Smooth muscle cell (in vitro differentiated cells): ENCODE results near the gene RHOBTB1. TPM values are rescaled to one million over a fixed set of nuclear protein-coding genes. Genes with fewer than 3 reads are reported as not detected.
A peak's percentile ranks its signal among the peaks of the same experiment; 100 is the strongest.

ENCODE experiments used
- DNase-seq: peaks from one replicate; lab custom pipeline; 2025; ENCODE audit not compliant: unreplicated experiment; lab: John Stamatoyannopoulos, UW
- H2AFZ ChIP-seq: fragments of 200-600 bp; sonication (generic); 2 replicates; pipeline ENCODE4 v1.6.0; 2016; ENCODE audit warnings: antibody characterized with exemption, low read depth, mild to moderate bottlenecking
- H3F3A ChIP-seq: fragments of 200-600 bp; sonication (generic); 2 replicates; pipeline ENCODE4 v1.6.0; 2017; ENCODE audit warnings: antibody characterized with exemption, low read depth
- H3K27ac ChIP-seq: fragments of 200-600 bp; sonication (generic); 2 replicates; pipeline ENCODE4 v1.5.1; 2016; ENCODE audit warnings: low read depth, mild to moderate bottlenecking
- H3K27me3 ChIP-seq: fragments of 200-600 bp; sonication (generic); 2 replicates; pipeline ENCODE4 v1.6.1; 2016; ENCODE audit warnings: low read depth, mild to moderate bottlenecking
- H3K36me3 ChIP-seq: fragments of 200-600 bp; sonication (generic); 2 replicates; pipeline ENCODE4 v1.5.1; 2016; ENCODE audit warnings: low read depth
- H3K4me1 ChIP-seq: fragments of 200-600 bp; sonication (generic); 2 replicates; pipeline ENCODE4 v1.5.1; 2016; ENCODE audit warnings: low read depth
- H3K4me2 ChIP-seq: fragments of 200-600 bp; sonication (generic); 2 replicates; pipeline ENCODE4 v1.6.0; 2016; ENCODE audit warnings: mild to moderate bottlenecking
- H3K4me3 ChIP-seq: fragments of 200-600 bp; sonication (generic); 2 replicates; pipeline ENCODE4 v1.5.1; 2016; ENCODE audit warnings: mild to moderate bottlenecking
- H3K79me2 ChIP-seq: fragments of 200-600 bp; sonication (generic); 2 replicates; pipeline ENCODE4 v1.6.0; 2016; ENCODE audit warnings: low read depth, mild to moderate bottlenecking
- H3K9ac ChIP-seq: fragments of 200-600 bp; sonication (generic); 2 replicates; pipeline ENCODE4 v1.6.0; 2016; ENCODE audit warnings: low read depth
- H3K9me3 ChIP-seq: fragments of 200-600 bp; sonication (generic); replicated peaks from 2 replicates; pipeline ENCODE4 v1.5.1; 2016; ENCODE audit warnings: low read depth
- H4K20me1 ChIP-seq: fragments of 200-600 bp; sonication (generic); 2 replicates; pipeline ENCODE4 v1.6.0; 2016; ENCODE audit warnings: low read depth
- CTCF ChIP-seq: fragments of 200-600 bp; sonication (generic); IDR thresholded peaks from 2 replicates; pipeline ENCODE4 v1.5.1; 2017; ENCODE audit warnings: borderline replicate concordance, mild to moderate bottlenecking, antibody characterized with exemption; ENCODE audit not compliant: insufficient read depth, poor library complexity, severe bottlenecking
- WGBS: methylation state at CpG from one replicate; pipeline ENCODE4 v1.1.7; 2016; ENCODE audit warnings: low lambda C conversion rate; 5-methylcytosine and 5-hydroxymethylcytosine counted together
- polyA plus RNA-seq: library from polyadenylated mRNA; unstranded; fragments of >200 nt; fragmentation: Nextera tagmentation; extraction: Ambion mirVana; gene quantifications from 2 replicates; pipeline ENCODE4 v1.2.1, GENCODE V29; 2016
- total RNA-seq: library from RNA; depleted of rRNA; stranded (reverse); fragments of >200 nt; gene quantifications from 2 replicates; pipeline ENCODE4 v1.2.3, GENCODE V29; 2014

Gene RHOBTB1
- total and polyA plus RNA-seq, 2 experiments from 2014 or later: 33.7 to 49.1 TPM

GRCh38 chr10:60914690-60915141 is 29.3 kb downstream of the RHOBTB1 start:
- no peaks in the 10 kb centered on the region for H3K9me3 ChIP-seq
- no peaks in the 10 kb centered on the region for H3K27me3 ChIP-seq
- H3K36me3 ChIP-seq: peaks cover 9% of the 10 kb centered on the region
- peak overlapping the region; percentile 47 for H3K27ac ChIP-seq
- no peak for DNase-seq
- H3K79me2 ChIP-seq: peaks cover 27% of the 10 kb centered on the region
- peaks cover 6% of the 10 kb centered on the region for H4K20me1 ChIP-seq
- H2AFZ ChIP-seq: no peak overlapping the region
- no peak for TF ChIP-seq CTCF
- peak overlapping the region; percentile 41 for H3K4me2 ChIP-seq
- H3K4me3 ChIP-seq: no peak overlapping the region
- WGBS: 40% methylated on average over 1 of the region's 1 CpG
- H3F3A ChIP-seq: no peaks in the 10 kb centered on the region
- peaks cover 3% of the 10 kb centered on the region for H3K4me1 ChIP-seq
- H3K9ac ChIP-seq: no peak overlapping the region

GRCh38 chr10:60913657-60914056 is 30.3 kb downstream of the RHOBTB1 start:
- no peak overlapping the region for H3K27ac ChIP-seq
- H4K20me1 ChIP-seq: peaks cover 6% of the 10 kb centered on the region
- no peak overlapping the region for H2AFZ ChIP-seq
- TF ChIP-seq CTCF: no peak
- no peak overlapping the region for H3K4me3 ChIP-seq
- peaks cover 15% of the 10 kb centered on the region for H3K36me3 ChIP-seq
- H3K4me2 ChIP-seq: no peak overlapping the region
- H3K9me3 ChIP-seq: no peaks in the 10 kb centered on the region
- DNase-seq: no peak
- no peaks in the 10 kb centered on the region for H3F3A ChIP-seq
- peaks cover 18% of the 10 kb centered on the region for H3K79me2 ChIP-seq
- no peaks in the 10 kb centered on the region for H3K27me3 ChIP-seq
- WGBS: 99% methylated on average over 3 of the region's 3 CpGs
- H3K9ac ChIP-seq: no peak overlapping the region
- H3K4me1 ChIP-seq: peaks cover 3% of the 10 kb centered on the region

DNA sequence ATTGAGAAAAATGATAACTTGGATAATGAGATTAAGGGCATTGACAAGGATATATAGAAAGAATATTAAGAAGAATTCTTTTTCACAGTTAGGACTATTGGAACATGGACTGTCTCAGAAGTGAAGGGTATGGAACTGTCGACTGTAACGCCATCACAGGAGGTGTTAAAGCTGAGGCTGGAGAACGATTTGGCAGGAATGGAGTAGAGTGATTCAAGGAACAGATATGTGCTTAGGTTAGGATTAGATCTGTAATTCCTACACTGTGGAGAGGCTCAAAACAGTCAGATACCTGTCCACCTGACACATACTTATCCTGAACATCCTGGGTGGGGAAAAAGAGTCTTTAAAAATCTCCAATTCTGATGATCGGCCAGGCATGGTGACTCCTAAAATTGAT is 30.9 kb downstream of the RHOBTB1 start:
- no peak for TF ChIP-seq CTCF
- H2AFZ ChIP-seq: no peak overlapping the region
- no peaks in the 10 kb centered on the region for H3F3A ChIP-seq
- no peak overlapping the region for H3K9ac ChIP-seq
- peaks cover 15% of the 10 kb centered on the region for H3K36me3 ChIP-seq
- peaks cover 6% of the 10 kb centered on the region for H4K20me1 ChIP-seq
- H3K79me2 ChIP-seq: peaks cover 14% of the 10 kb centered on the region
- H3K4me2 ChIP-seq: no peak overlapping the region
- peaks cover 3% of the 10 kb centered on the region for H3K4me1 ChIP-seq
- 77% methylated on average over 4 of the region's 4 CpGs for WGBS
- no peak for DNase-seq
- H3K4me3 ChIP-seq: no peak overlapping the region
- H3K27ac ChIP-seq: no peak overlapping the region
- no peaks in the 10 kb centered on the region for H3K27me3 ChIP-seq
- no peaks in the 10 kb centered on the region for H3K9me3 ChIP-seq

DNA sequence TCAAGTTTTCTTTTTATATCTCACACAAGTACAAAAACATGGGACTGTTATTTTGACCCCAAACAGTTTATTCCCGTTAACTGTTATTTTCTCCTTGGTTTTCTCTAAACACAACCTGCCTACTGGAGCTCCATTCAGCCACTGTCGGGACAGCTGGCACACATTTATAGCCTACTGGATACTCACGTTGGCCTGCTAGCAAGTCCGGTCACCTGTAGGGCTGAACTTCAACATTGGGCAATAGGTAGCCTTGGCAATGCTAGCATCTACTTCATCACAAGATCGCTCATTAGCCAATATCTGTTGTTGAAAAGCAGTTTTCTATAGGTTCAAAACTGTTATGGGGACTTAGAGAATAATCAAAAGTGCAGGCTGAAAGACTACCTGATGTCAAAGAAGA is 32.3 kb downstream of the RHOBTB1 start:
- Histone ChIP-seq H2AFZ (no peak overlapping the region), H3F3A (no peaks in the 10 kb centered on the region), H3K9ac (no peak overlapping the region), H3K36me3 (peaks cover 15% of the 10 kb centered on the region), H3K27ac (no peak overlapping the region), H3K79me2 (peaks cover 8% of the 10 kb centered on the region), H3K27me3 (no peaks in the 10 kb centered on the region), H3K4me3 (no peak overlapping the region), H3K9me3 (no peaks in the 10 kb centered on the region), H4K20me1 (peaks cover 6% of the 10 kb centered on the region), H3K4me2 (no peak overlapping the region), H3K4me1 (peaks cover 3% of the 10 kb centered on the region)
- no peak for DNase-seq
- WGBS: 96% methylated on average over 5 of the region's 5 CpGs
- TF ChIP-seq CTCF: no peak
